ENCODE measurements around the gene FHAD1.

DNA sequence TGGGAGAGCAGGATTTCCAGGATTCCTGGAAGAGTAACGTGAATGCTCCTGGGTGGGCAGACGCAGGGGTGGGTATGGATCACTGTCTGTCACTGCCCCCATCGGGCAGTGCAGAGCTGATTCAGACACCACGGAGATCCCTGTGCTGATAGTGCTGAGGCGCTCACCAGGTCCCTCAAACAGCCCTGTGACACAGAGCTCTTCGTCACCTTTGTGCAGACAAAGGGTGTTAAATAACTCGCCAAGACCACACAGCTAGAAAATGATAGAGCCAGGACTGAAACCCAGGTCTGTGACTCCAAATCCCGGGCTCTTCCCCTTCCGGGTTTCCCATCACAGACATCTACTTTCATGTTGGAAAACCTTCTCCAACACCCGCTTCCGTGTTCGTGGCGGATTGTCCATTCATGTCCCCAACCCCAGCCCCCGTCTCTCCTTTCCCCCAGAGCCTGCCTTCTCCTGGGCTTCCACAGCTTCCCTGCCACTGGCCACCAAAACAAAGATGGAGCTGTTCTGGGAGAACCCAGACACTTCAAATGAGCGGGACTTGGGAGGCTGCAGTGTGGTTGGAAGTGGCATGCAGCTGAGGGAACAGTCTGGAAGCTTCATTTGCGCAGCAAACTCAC is 165.3 kb downstream of the FHAD1 start:
- TF ChIP-seq CTCF (IDR thresholded peaks at IDR 0.05; ENCODE audit: low read depth, low read length) (no peak), EZH2phosphoT487 (IDR thresholded peaks at IDR 0.05; ENCODE audit: low read depth) (no peak)
